SKM-1 treated with dmso at 0.1 percent for 144 hours (cell line): ENCODE data around the gene MAPK9.

Experiments used
- DNase-seq: peaks from one replicate; lab custom pipeline; 2025; ENCODE audit not compliant: unreplicated experiment; lab: John Stamatoyannopoulos, UW

Gene MAPK9

GRCh38 chr5:180208038-180208434 is 83.8 kb downstream of the MAPK9 start:
- no peak for DNase-seq

- no peak for DNase-seq
Observed at GRCh38 chr5:180207593-180207992, 84.3 kb downstream of the MAPK9 start.

- no peak for DNase-seq
Observed at GRCh38 chr5:180206993-180207392, 84.9 kb downstream of the MAPK9 start.

- no peak for DNase-seq
Observed at GRCh38 chr5:180205916-180206315, 86.0 kb downstream of the MAPK9 start.

- no peak for DNase-seq
Observed at GRCh38 chr5:180204276-180204819, 87.5 kb downstream of the MAPK9 start.

GRCh38 chr5:180202939-180203573 is 88.8 kb downstream of the MAPK9 start:
- DNase-seq: no peak

- DNase-seq: peak; percentile 45
Observed at GRCh38 chr5:180201051-180201987, 90.6 kb downstream of the MAPK9 start.

GRCh38 chr5:180199390-180199789 is 92.5 kb downstream of the MAPK9 start:
- no peak for DNase-seq

GRCh38 chr5:180198208-180198607 is 93.7 kb downstream of the MAPK9 start:
- DNase-seq: no peak

GRCh38 chr5:180197016-180197702 is 94.7 kb downstream of the MAPK9 start:
- no peak for DNase-seq

- no peak for DNase-seq
Observed at GRCh38 chr5:180194410-180195345, 97.2 kb downstream of the MAPK9 start.

- no peak for DNase-seq
Observed at GRCh38 chr5:180193749-180194375, 98.0 kb downstream of the MAPK9 start.

- DNase-seq: no peak
Observed at GRCh38 chr5:180191716-180192115, 100.2 kb downstream of the MAPK9 start.

GRCh38 chr5:180187767-180188166 is 104.1 kb downstream of the MAPK9 start:
- no peak for DNase-seq
